ENCODE results near the gene TSKS. TPM values are rescaled to one million over a fixed set of nuclear protein-coding genes. Genes with fewer than 3 reads are reported as not detected.

Gene TSKS
- total and polyA plus RNA-seq, 4 donors = 0.23 to 0.83 (median 0.61) TPM

GRCh38 chr19:49767381-49767780 is 4.3 kb upstream of the TSKS start:
- H3K27ac ChIP-seq (ENCODE audit: low read depth in 1 of 2, low read length in 1 of 2) = peak overlapping the region; percentile 17 to 89
- ATAC-seq (ENCODE audit: insufficient read depth, low FRiP score) (no peak), DNase-seq (peak in 2 of 3 donors; percentile 18 to 32)
- H3K9ac ChIP-seq (ENCODE audit: insufficient read depth in 1 of 2, low read length in 2 of 2) = peak overlapping the region; percentile 86 to 91
- H3K27me3 ChIP-seq (ENCODE audit: control insufficient read depth in 3 of 3, insufficient read depth in 3 of 3, low read length in 2 of 3) = no peaks in the 10 kb centered on the region
- peaks cover 0 to 22% (median 5%) of the 10 kb centered on the region in 5 donors for H3K4me1 ChIP-seq (ENCODE audit: control insufficient read depth in 5 of 5, insufficient read depth in 5 of 5, low read length in 5 of 5)
- peaks cover 0 to 2% (median 0%) of the 10 kb centered on the region in 4 donors for H3K36me3 ChIP-seq (ENCODE audit: control insufficient read depth in 4 of 4, insufficient read depth in 4 of 4, low read length in 4 of 4)
- TF ChIP-seq CTCF (IDR thresholded peaks at IDR 0.05; ENCODE audit: control extremely low read depth, extremely low read depth) = no peak
- no peaks in the 10 kb centered on the region for H3K9me3 ChIP-seq (ENCODE audit: control insufficient read depth in 4 of 4, insufficient read depth in 3 of 4, low read length in 3 of 4)
- 0 to 3% methylated on average over 9 of the region's 9 CpGs for WGBS, 2 donors
- peak overlapping the region; percentile 82 for H3K4me3 ChIP-seq

GRCh38 chr19:49766930-49767299 is 3.8 kb upstream of the TSKS start, which contains the start of gene AP2A1:
Gene AP2A1, plus strand, starts transcription at chr19:49767001. Its CDS starts 133 bp downstream, at chr19:49767134.
- H3K9me3 ChIP-seq (ENCODE audit: control insufficient read depth in 4 of 4, insufficient read depth in 3 of 4, low read length in 3 of 4) = no peaks in the 10 kb centered on the region
- no peaks in the 10 kb centered on the region for H3K27me3 ChIP-seq (ENCODE audit: control insufficient read depth in 3 of 3, insufficient read depth in 3 of 3, low read length in 2 of 3)
- peak within 1 kb of the TSS; percentile 92 to 98 for H3K27ac ChIP-seq (ENCODE audit: low read depth in 1 of 2, low read length in 1 of 2)
- peak within 1 kb of the TSS; percentile 86 to 91 for H3K9ac ChIP-seq (ENCODE audit: insufficient read depth in 1 of 2, low read length in 2 of 2)
- TF ChIP-seq CTCF (IDR thresholded peaks at IDR 0.05; ENCODE audit: control extremely low read depth, extremely low read depth) = no peak
- DNase-seq (no peak), ATAC-seq (ENCODE audit: insufficient read depth, low FRiP score) (no peak)
- peaks cover 0 to 23% (median 5%) of the 10 kb centered on the region in 5 donors for H3K4me1 ChIP-seq (ENCODE audit: control insufficient read depth in 5 of 5, insufficient read depth in 5 of 5, low read length in 5 of 5)
- H3K36me3 ChIP-seq (ENCODE audit: control insufficient read depth in 4 of 4, insufficient read depth in 4 of 4, low read length in 4 of 4) = peaks cover 0 to 2% (median 0%) of the 10 kb centered on the region in 4 donors
- H3K4me3 ChIP-seq = peak within 1 kb of the TSS; percentile 82
- WGBS, 2 donors = 2% methylated on average over 29 to 35 of the region's 38 CpGs

GRCh38 chr19:49766007-49766929 is 3.2 kb upstream of the TSKS start:
- H3K4me3 ChIP-seq = no peak overlapping the region
- peak overlapping the region; percentile 92 to 98 for H3K27ac ChIP-seq (ENCODE audit: low read depth in 1 of 2, low read length in 1 of 2)
- ATAC-seq (ENCODE audit: insufficient read depth, low FRiP score) (peak; percentile 93), DNase-seq (peak; percentile 100)
- H3K9ac ChIP-seq (ENCODE audit: insufficient read depth in 1 of 2, low read length in 2 of 2) = peak overlapping the region in 1 of 2 donors; percentile 82
- H3K9me3 ChIP-seq (ENCODE audit: control insufficient read depth in 4 of 4, insufficient read depth in 3 of 4, low read length in 3 of 4) = no peaks in the 10 kb centered on the region
- TF ChIP-seq CTCF (IDR thresholded peaks at IDR 0.05; ENCODE audit: control extremely low read depth, extremely low read depth) = no peak
- H3K27me3 ChIP-seq (ENCODE audit: control insufficient read depth in 3 of 3, insufficient read depth in 3 of 3, low read length in 2 of 3) = no peaks in the 10 kb centered on the region
- WGBS, 2 donors = 1% methylated on average over 45 to 53 of the region's 53 CpGs
- H3K4me1 ChIP-seq (ENCODE audit: control insufficient read depth in 5 of 5, insufficient read depth in 5 of 5, low read length in 5 of 5) = peaks cover 0 to 29% (median 5%) of the 10 kb centered on the region in 5 donors
- H3K36me3 ChIP-seq (ENCODE audit: control insufficient read depth in 4 of 4, insufficient read depth in 4 of 4, low read length in 4 of 4) = no peaks in the 10 kb centered on the region

Measured in lung (tissue), 12 donors.